ENCODE results near the gene SLIT3.

GRCh38 chr5:169133531-169133930, 167.4 kb downstream of the SLIT3 start:
- TF ChIP-seq POLR2AphosphoS5 (IDR thresholded peaks at IDR 0.05; ENCODE audit: borderline replicate concordance, low read depth, low read length) = no peak
- TF ChIP-seq EZH2 (IDR thresholded peaks at IDR 0.05) = no peak

All from SK-N-MC (cell line).